ENCODE data around the gene SOX6.
"Not testable (repeated sequence)": the region's sequence is repeated elsewhere in the genome, so short reads cannot be mapped to it uniquely, and the experiment has no call there.

Gene SOX6

GRCh38 chr11:15923183-15923582 lies 433.2 kb downstream of the SOX6 start:
- Histone ChIP-seq H2AFZ (ENCODE audit: low read length) (no peak overlapping the region), H3K9me2 (replicated peaks; ENCODE audit: insufficient read depth, low read length) (no peaks in the 10 kb centered on the region), H3K4me2 (ENCODE audit: low read depth, low read length) (no peak overlapping the region), H3K9me3 (replicated peaks; ENCODE audit: insufficient read depth, low read length) (no peaks in the 10 kb centered on the region), H4K20me1 (ENCODE audit: insufficient read depth, low read length) (no peaks in the 10 kb centered on the region), H3K36me3 (replicated peaks; ENCODE audit: insufficient read depth, low read length) (no peaks in the 10 kb centered on the region), H3K79me2 (ENCODE audit: low read length) (no peaks in the 10 kb centered on the region), H3K4me3 (ENCODE audit: low read length) (no peak overlapping the region), H3K27me3 (replicated peaks; ENCODE audit: insufficient read depth, low read length) (no peaks in the 10 kb centered on the region), H3K27ac (ENCODE audit: low read length) (no peak overlapping the region), H3K4me1 (ENCODE audit: low read length) (no peaks in the 10 kb centered on the region), H3K9ac (ENCODE audit: low read length) (no peak overlapping the region), H3F3A (ENCODE audit: insufficient read depth, low read length) (no peaks in the 10 kb centered on the region)
- DNase-seq = no peak
- TF ChIP-seq EZH2phosphoT487 (IDR thresholded peaks at IDR 0.05; ENCODE audit: low read length) (no peak), EZH2 (optimal IDR thresholded peaks at IDR 0.05; ENCODE audit: low read depth, low read length) (no peak), CTCF (IDR thresholded peaks at IDR 0.05; ENCODE audit: low read length) (no peak)

- H3K4me3 ChIP-seq (ENCODE audit: low read length); H3K36me3 ChIP-seq (replicated peaks; ENCODE audit: insufficient read depth, low read length); H3K9me3 ChIP-seq (replicated peaks; ENCODE audit: insufficient read depth, low read length); H3K4me1 ChIP-seq (ENCODE audit: low read length); H3K9me2 ChIP-seq (replicated peaks; ENCODE audit: insufficient read depth, low read length); H3K27ac ChIP-seq (ENCODE audit: low read length); DNase-seq; H3K27me3 ChIP-seq (replicated peaks; ENCODE audit: insufficient read depth, low read length); H3K4me2 ChIP-seq (ENCODE audit: low read depth, low read length); H3K79me2 ChIP-seq (ENCODE audit: low read length); H3F3A ChIP-seq (ENCODE audit: insufficient read depth, low read length); H4K20me1 ChIP-seq (ENCODE audit: insufficient read depth, low read length); H3K9ac ChIP-seq (ENCODE audit: low read length); H2AFZ ChIP-seq (ENCODE audit: low read length): not testable (repeated sequence)
Observed at GRCh38 chr11:15922745-15923144, 433.6 kb downstream of the SOX6 start.

- Histone ChIP-seq H3F3A (ENCODE audit: insufficient read depth, low read length) (no peaks in the 10 kb centered on the region), H3K27me3 (replicated peaks; ENCODE audit: insufficient read depth, low read length) (no peaks in the 10 kb centered on the region), H3K36me3 (replicated peaks; ENCODE audit: insufficient read depth, low read length) (no peaks in the 10 kb centered on the region), H3K27ac (ENCODE audit: low read length) (no peak overlapping the region), H3K4me3 (ENCODE audit: low read length) (no peak overlapping the region), H3K79me2 (ENCODE audit: low read length) (no peaks in the 10 kb centered on the region), H3K9ac (ENCODE audit: low read length) (no peak overlapping the region), H3K9me3 (replicated peaks; ENCODE audit: insufficient read depth, low read length) (no peaks in the 10 kb centered on the region), H3K4me2 (ENCODE audit: low read depth, low read length) (no peak overlapping the region), H3K9me2 (replicated peaks; ENCODE audit: insufficient read depth, low read length) (no peaks in the 10 kb centered on the region), H4K20me1 (ENCODE audit: insufficient read depth, low read length) (no peaks in the 10 kb centered on the region), H3K4me1 (ENCODE audit: low read length) (no peaks in the 10 kb centered on the region), H2AFZ (ENCODE audit: low read length) (no peak overlapping the region)
- no peak for DNase-seq
- no peak for TF ChIP-seq EZH2phosphoT487 (IDR thresholded peaks at IDR 0.05; ENCODE audit: low read length)
- no peak for TF ChIP-seq CTCF (IDR thresholded peaks at IDR 0.05; ENCODE audit: low read length)
- no peak for TF ChIP-seq EZH2 (optimal IDR thresholded peaks at IDR 0.05; ENCODE audit: low read depth, low read length)
Observed at GRCh38 chr11:15920856-15921629, 435.3 kb downstream of the SOX6 start.

- no peaks in the 10 kb centered on the region for H3K27me3 ChIP-seq (replicated peaks; ENCODE audit: insufficient read depth, low read length)
- H3K36me3 ChIP-seq (replicated peaks; ENCODE audit: insufficient read depth, low read length) = no peaks in the 10 kb centered on the region
- H2AFZ ChIP-seq (ENCODE audit: low read length) = no peak overlapping the region
- H3K4me3 ChIP-seq (ENCODE audit: low read length) = no peak overlapping the region
- H3K9me3 ChIP-seq (replicated peaks; ENCODE audit: insufficient read depth, low read length) = no peaks in the 10 kb centered on the region
- H3K4me1 ChIP-seq (ENCODE audit: low read length) = no peaks in the 10 kb centered on the region
- H4K20me1 ChIP-seq (ENCODE audit: insufficient read depth, low read length) = no peaks in the 10 kb centered on the region
- H3K79me2 ChIP-seq (ENCODE audit: low read length) = no peaks in the 10 kb centered on the region
- DNase-seq = no peak
- no peaks in the 10 kb centered on the region for H3F3A ChIP-seq (ENCODE audit: insufficient read depth, low read length)
- no peaks in the 10 kb centered on the region for H3K9me2 ChIP-seq (replicated peaks; ENCODE audit: insufficient read depth, low read length)
- no peak for TF ChIP-seq CTCF (IDR thresholded peaks at IDR 0.05; ENCODE audit: low read length)
- TF ChIP-seq EZH2phosphoT487 (IDR thresholded peaks at IDR 0.05; ENCODE audit: low read length) = no peak
- no peak for TF ChIP-seq EZH2 (optimal IDR thresholded peaks at IDR 0.05; ENCODE audit: low read depth, low read length)
- no peak overlapping the region for H3K27ac ChIP-seq (ENCODE audit: low read length)
- H3K4me2 ChIP-seq (ENCODE audit: low read depth, low read length) = no peak overlapping the region
- no peak overlapping the region for H3K9ac ChIP-seq (ENCODE audit: low read length)
Observed at GRCh38 chr11:15918674-15919073, 437.7 kb downstream of the SOX6 start.

All from MM.1S (cell line).